AG09319 (cell line): ENCODE results near the gene PRICKLE3.
"Not testable (repeated sequence)": the region's sequence is repeated elsewhere in the genome, so short reads cannot be mapped to it uniquely, and the experiment has no call there.

ENCODE experiments used
- DNase-seq: peaks from one replicate; pipeline ENCODE4 v3.0.0-alpha.2; 2010; ENCODE audit warnings: low read depth; ENCODE audit errors: extremely low read depth
- CTCF ChIP-seq: IDR thresholded peaks from 2 replicates; pipeline ENCODE4 v1.5.1; 2011; ENCODE audit warnings: low read depth, mild to moderate bottlenecking, inconsistent platforms, low read length, moderate library complexity

The PRICKLE3 gene

GRCh38 chrX:49137492-49137891 is 48.7 kb downstream of the PRICKLE3 start:
- TF ChIP-seq CTCF, result no peak
- DNase-seq, result no peak

GRCh38 chrX:49133759-49134158 is 52.4 kb downstream of the PRICKLE3 start:
- DNase-seq, result no peak
- TF ChIP-seq CTCF, result no peak

GRCh38 chrX:49132275-49132674 is 53.9 kb downstream of the PRICKLE3 start:
- DNase-seq, result not testable (repeated sequence)

- TF ChIP-seq CTCF, result no peak
Observed at GRCh38 chrX:49129427-49129826, 56.7 kb downstream of the PRICKLE3 start.

GRCh38 chrX:49127742-49128258 is 58.4 kb downstream of the PRICKLE3 start:
- not testable (repeated sequence) for DNase-seq

More at GRCh38 chrX:49129427-49129826, 56.7 kb downstream of the PRICKLE3 start:
- DNase-seq, result no peak
